AG09309 (cell line): Measurements from ENCODE around the gene KLHL17.
"Not testable (repeated sequence)": the region's sequence is repeated elsewhere in the genome, so short reads cannot be mapped to it uniquely, and the experiment has no call there.

Experiments used
- DNase-seq: peaks from one replicate; pipeline ENCODE4 v3.0.0-alpha.2; 2010; ENCODE audit warnings: low read depth
- H3K4me3 ChIP-seq: 2 replicates; pipeline ENCODE4 v1.5.1; 2011; ENCODE audit warnings: mild to moderate bottlenecking, low read depth, low read length, moderate library complexity; ENCODE audit not compliant: control insufficient read depth
- TF ChIP-seq, protein P1 (sequence below): IDR thresholded peaks from 2 replicates; pipeline ENCODE4 v1.5.1; 2011; ENCODE audit warnings: mild to moderate bottlenecking, low read depth, low read length, inconsistent platforms; ENCODE audit not compliant: insufficient read depth, control insufficient read depth; ENCODE audit errors: missing control alignments

Gene KLHL17

DNA sequence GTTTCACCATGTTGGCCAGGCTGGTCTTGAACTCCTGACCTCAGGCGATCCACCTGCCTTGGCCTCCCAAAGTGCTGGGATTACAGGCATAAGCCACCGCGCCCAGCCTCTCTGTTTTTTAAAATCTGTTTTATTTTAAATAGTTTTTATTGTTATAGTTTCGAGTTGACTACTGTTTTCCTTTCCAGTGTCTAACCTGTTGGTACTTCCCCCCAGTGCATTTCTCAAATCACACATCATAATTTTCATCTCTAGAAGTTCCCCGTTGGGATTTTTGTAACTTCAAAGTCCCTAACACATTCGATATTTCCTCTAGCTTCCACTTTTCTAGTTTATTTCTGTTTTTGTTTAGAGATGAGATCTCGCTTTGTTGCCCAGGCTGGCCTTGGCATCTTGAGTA is 32.0 kb downstream of the KLHL17 start:
- TF ChIP-seq, protein P1, sequence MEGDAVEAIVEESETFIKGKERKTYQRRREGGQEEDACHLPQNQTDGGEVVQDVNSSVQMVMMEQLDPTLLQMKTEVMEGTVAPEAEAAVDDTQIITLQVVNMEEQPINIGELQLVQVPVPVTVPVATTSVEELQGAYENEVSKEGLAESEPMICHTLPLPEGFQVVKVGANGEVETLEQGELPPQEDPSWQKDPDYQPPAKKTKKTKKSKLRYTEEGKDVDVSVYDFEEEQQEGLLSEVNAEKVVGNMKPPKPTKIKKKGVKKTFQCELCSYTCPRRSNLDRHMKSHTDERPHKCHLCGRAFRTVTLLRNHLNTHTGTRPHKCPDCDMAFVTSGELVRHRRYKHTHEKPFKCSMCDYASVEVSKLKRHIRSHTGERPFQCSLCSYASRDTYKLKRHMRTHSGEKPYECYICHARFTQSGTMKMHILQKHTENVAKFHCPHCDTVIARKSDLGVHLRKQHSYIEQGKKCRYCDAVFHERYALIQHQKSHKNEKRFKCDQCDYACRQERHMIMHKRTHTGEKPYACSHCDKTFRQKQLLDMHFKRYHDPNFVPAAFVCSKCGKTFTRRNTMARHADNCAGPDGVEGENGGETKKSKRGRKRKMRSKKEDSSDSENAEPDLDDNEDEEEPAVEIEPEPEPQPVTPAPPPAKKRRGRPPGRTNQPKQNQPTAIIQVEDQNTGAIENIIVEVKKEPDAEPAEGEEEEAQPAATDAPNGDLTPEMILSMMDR = no peak
- no peak overlapping the region for H3K4me3 ChIP-seq
- DNase-seq = no peak

DNA sequence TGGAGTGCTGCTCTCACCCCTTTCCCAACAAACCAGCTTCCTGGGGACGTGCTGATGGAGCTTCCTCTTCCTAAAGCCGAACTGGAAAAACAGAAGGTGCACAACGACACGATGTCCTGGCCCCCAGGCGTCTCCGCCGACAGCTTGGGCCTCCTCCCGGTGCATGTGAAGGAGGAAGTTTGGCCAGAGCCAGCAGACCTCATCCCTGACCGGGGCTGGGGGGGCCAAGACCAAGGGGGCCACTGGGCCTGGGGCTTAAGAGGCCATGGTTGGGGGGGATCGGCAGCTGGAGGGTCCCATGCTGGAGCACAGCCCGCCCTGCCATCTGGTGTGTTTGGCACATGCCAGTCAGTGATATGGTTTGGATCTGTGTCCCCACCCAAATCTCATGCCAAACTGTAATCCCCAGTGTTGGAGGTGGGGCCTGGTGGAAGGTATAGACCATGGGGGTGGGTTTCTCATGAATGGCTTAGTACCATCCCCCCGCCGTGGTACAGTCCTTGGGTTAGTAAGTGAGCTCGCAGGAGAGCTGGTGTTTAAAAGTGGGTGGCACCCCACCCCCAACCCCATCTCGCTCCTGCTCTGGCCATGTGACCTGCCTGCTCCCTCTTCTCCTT is 33.1 kb downstream of the KLHL17 start:
- DNase-seq = no peak
- TF ChIP-seq, protein P1 = no peak
- no peak overlapping the region for H3K4me3 ChIP-seq

DNA sequence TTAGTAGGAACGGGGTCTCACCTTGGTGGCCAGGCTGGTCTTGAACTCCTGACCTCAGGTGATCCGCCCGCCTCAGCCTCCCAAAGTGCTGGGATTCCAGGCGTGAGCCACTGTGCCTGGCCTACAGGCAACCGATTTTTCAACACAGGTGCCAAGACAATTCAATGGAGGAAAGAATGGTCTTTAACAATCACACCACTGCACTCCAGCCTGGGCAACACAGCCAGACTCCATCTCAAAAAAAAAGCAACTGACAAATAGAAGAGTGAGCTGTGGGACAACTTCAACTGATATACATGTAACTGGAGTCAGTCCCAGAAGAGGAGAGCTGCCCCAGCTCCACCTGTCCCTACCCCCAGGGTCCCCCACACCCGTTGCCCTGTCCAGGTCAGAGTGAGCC is 34.2 kb downstream of the KLHL17 start:
- not testable (repeated sequence) for DNase-seq

DNA sequence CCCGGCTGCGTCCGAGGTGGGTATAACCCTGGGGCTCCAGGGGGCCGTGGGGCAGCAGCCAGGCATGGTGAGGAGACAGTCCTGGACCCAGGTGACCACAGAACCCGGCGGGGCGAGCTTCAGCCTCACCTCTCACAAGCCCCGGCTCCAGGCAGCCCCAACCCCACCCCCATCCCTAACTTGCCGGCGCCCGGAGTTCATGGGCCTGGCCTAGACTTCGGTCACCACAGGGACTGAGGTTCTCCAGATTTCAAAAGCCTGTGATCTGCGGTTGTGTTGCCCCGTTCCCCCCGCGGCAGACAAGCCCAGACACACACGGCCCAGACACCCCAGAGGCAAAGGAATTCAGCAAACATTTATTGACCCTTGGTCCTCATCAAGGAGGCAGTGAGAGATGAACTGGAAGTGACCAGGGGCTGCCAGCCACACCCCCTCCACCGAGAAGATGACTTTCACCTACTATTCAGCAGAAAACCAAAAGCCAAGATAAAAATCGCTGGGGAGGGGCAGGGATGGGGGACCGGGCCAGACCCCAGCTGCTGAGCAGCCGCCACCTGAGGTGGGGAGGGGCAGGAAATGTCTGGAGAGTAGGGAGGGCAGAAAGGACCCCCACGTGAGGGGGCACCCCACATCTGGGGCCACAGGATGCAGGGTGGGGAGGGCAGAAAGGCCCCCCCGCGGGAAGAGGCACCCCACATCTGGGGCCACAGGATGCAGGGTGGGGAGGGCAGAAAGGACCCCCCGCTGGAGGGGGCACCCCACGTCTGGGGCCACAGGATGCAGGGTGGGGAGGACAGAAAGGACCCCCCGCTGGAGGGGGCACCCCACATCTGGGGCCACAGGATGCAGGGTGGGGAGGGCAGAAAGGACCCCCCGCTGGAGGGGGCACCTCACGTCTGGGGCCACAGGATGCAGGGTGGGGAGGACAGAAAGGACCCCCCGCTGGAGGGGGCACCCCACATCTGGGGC is 35.6 kb downstream of the KLHL17 start:
- TF ChIP-seq, protein P1 = no peak
- no peak for DNase-seq

More for the DNA sequence above, 34.2 kb downstream of the KLHL17 start:
- not testable (repeated sequence) for H3K4me3 ChIP-seq

DNA sequence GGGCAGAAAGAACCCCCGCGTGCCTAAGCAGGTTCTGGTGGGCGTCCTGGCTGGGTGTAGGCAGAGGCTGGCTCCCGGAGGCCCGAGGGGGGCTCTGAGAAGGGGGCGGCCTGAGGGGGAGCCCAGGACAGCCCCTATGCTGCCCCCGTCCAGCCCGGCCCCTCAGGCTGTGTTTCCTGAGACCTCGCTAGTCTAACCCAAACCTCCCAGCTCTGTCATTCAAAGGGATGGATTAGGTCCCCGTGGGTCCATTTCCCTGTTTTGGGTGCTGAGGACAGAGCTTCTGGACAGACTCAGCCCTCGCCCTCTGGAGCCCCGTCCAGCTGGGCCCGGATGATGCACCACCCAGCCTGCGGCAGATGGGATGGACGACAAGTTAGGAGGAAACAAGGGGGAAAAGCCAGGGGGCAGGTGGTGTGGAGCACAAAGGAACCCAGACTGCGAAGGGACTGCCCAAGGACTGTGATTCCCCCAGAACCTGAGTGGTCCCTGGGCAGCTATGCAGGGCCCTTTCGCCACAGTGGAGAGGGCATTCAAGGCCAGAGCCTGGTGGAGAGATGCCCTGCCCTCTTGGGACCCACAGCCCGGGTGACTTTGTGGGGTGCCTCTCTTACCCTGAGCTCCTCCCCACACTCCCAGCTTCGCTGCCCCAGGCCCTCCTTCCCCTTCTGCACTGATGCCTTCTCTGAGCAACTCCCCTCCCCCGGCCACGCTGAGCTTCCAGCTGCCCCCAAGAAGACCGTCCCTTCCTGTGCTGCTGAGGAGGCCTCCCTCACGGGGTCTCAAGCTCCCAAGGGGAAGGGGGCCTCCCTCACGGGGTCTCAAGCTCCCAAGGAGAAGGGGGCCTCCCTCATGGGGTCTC is 36.7 kb downstream of the KLHL17 start:
- TF ChIP-seq, protein P1 = no peak
- no peak for DNase-seq
- no peak overlapping the region for H3K4me3 ChIP-seq

More for the DNA sequence above, 35.6 kb downstream of the KLHL17 start:
- no peak overlapping the region for H3K4me3 ChIP-seq

DNA sequence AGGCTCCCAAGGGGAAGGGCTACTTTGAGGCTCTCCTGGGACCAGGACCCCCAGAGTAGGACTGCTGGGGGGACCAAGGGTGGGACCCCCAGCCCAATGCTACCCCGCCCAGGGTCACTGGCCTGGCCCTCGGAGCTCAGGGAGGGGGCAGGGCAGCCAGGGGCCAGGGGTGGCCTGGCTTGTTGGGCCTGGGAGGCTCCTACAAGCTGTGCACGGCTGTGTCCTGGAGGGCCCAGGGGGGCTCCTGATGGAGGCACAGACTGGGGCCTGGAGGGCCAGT is 37.3 kb downstream of the KLHL17 start:
- no peak overlapping the region for H3K4me3 ChIP-seq
- no peak for DNase-seq
- TF ChIP-seq, protein P1 = no peak
